ENCODE data around the gene ADAM15. TPM values are rescaled to one million over a fixed set of nuclear protein-coding genes. Genes with fewer than 3 reads are reported as not detected.
A peak's percentile ranks its signal among the peaks of the same experiment; 100 is the strongest.

The ADAM15 gene
- total and polyA plus RNA-seq, 2 of the 8 experiments (the other 6 are each of a cell fraction or from before 2014, with no cell fraction given), result 32.9 to 37.6 TPM

- no peak overlapping the region; the same call in 1 of the 2 replicates for H4K8ac ChIP-seq (ENCODE audit: extremely low read depth, insufficient read depth, low read length)
- DNase-seq (ENCODE audit: low read depth in 1 of 2, low spot score in 2 of 2) (peak in 1 of 2 experiments; percentile 85), FAIRE-seq (no peak)
- no peak overlapping the region for H3K4ac ChIP-seq (replicated peaks; ENCODE audit: insufficient read length, low read depth, low read length)
- no peaks in the 10 kb centered on the region for H3K79me1 ChIP-seq (ENCODE audit: low read depth, low read length)
- WGBS, 2 experiments (ENCODE audit: extremely low coverage in 1 of 2, insufficient coverage in 1 of 2, insufficient read length in 1 of 2, insufficient replicate concordance in 2 of 2, low coverage in 1 of 2, low lambda C conversion rate in 2 of 2, missing lambda C conversion rate in 1 of 2), result 5% methylated on average over 47 of the region's 61 CpGs; no CpG with 5 or more reads in 1 of the 2 experiments
- peak overlapping the region; percentile 61; the same call in 1 of the 2 replicates for H2BK15ac ChIP-seq (ENCODE audit: low read length)
- 0 out of 2 replicates have a peak overlapping the region, but pooled peaks have one; percentile 90 for H2AK5ac ChIP-seq (ENCODE audit: low read depth, low read length)
- H2BK20ac ChIP-seq (ENCODE audit: low read length), result no peak overlapping the region
- no peak overlapping the region for H3K27ac ChIP-seq (ENCODE audit: low read depth, low read length)
- ChIA-PET CTCF (ENCODE audit: partially characterized antibody) (interaction anchor here (0.7 to 33.9 kb wide), 11 partner anchors 9 to 208 kb away, joined by 3 to 907 read pairs (median 6); partner anchors contain the start of genes ADAM15, EFNA1, EFNA3 and EFNA4), POLR2A (ENCODE audit: partially characterized antibody) (interaction anchor here (0.6 to 3.2 kb wide), 17 partner anchors 8 to 480 kb away, joined by 3 to 21 read pairs (median 3); partner anchors contain the start of genes EFNA3, EFNA4, PBXIP1 and SHC1)
- H4K5ac ChIP-seq (ENCODE audit: insufficient read length, low read depth, low read length), result no peak overlapping the region
- H3K56ac ChIP-seq (replicated peaks; ENCODE audit: insufficient read length, low read depth, low read length), result no peak overlapping the region
- peak overlapping the region; percentile 51; the same call in 1 of the 2 replicates for H3K18ac ChIP-seq (ENCODE audit: extremely low read depth, low read length)
- H3K9ac ChIP-seq (replicated peaks in 1 of 4; ENCODE audit: extremely low read depth in 1 of 4, low read depth in 3 of 4, low read length in 3 of 4), result peak overlapping the region in 3 of 4 experiments; percentile 13 to 57 (median 30); a peak in 6 of 7 replicates
- no peak overlapping the region; the same call in 1 of the 2 replicates for H2AFZ ChIP-seq (ENCODE audit: low read length)
- peak overlapping the region; percentile 42 to 64 (median 57) for H3K4me3 ChIP-seq (ENCODE audit: extremely low read depth in 1 of 4, insufficient read depth in 2 of 4, low read depth in 3 of 4, low read length in 4 of 4)
- no peaks in the 10 kb centered on the region for H3K9me3 ChIP-seq (ENCODE audit: insufficient read depth in 2 of 2, low read depth in 1 of 2, low read length in 1 of 2)
- H2BK12ac ChIP-seq (ENCODE audit: low read depth, low read length), result 0 out of 2 replicates have a peak overlapping the region, but pooled peaks have one; percentile 60
- H3K14ac ChIP-seq (ENCODE audit: insufficient read length), result no peak overlapping the region
- H2BK5ac ChIP-seq (ENCODE audit: low read depth, low read length), result peak overlapping the region; percentile 60; the same call in 1 of the 2 replicates
- H3K36me3 ChIP-seq (ENCODE audit: control insufficient read depth in 2 of 4, insufficient read depth in 4 of 4, low read length in 3 of 4), result peaks cover 0 to 12% (median 4%) of the 10 kb centered on the region in 4 experiments; a peak in 5 of 8 replicates
- H3K4me1 ChIP-seq (replicated peaks in 1 of 4; ENCODE audit: control insufficient read depth in 3 of 4, insufficient read depth in 4 of 4, low read length in 3 of 4), result peaks cover 4 to 33% (median 21%) of the 10 kb centered on the region in 4 experiments
- H2BK120ac ChIP-seq (replicated peaks; ENCODE audit: low read depth, low read length), result no peak overlapping the region
- peaks cover 0 to 5% of the 10 kb centered on the region in 2 experiments; a peak in 1 of 4 replicates for H3K79me2 ChIP-seq (ENCODE audit: control insufficient read depth in 1 of 2, insufficient read depth in 2 of 2, low read length in 2 of 2)
- peaks cover 12 to 19% of the 10 kb centered on the region in 2 experiments for H4K20me1 ChIP-seq (replicated peaks in 1 of 2; ENCODE audit: control insufficient read depth in 1 of 2, insufficient read depth in 2 of 2, low read length in 2 of 2)
- H4K91ac ChIP-seq (replicated peaks; ENCODE audit: insufficient read length, low read length), result no peak overlapping the region
- H3K4me2 ChIP-seq (ENCODE audit: insufficient read depth in 1 of 2, low read depth in 2 of 2, low read length in 2 of 2), result peak overlapping the region; percentile 97 to 99
- peaks cover 0 to 7% (median 1%) of the 10 kb centered on the region in 4 experiments; a peak in 3 of 7 replicates for H3K27me3 ChIP-seq (replicated peaks in 1 of 4; ENCODE audit: control insufficient read depth in 3 of 4, extremely low read depth in 1 of 4, insufficient read depth in 3 of 4, low read length in 3 of 4)
- peaks cover 11% of the 10 kb centered on the region for H3K23me2 ChIP-seq (ENCODE audit: low read depth, low read length)
- no peak overlapping the region for H3K23ac ChIP-seq (ENCODE audit: insufficient read length)
- TF ChIP-seq, protein P1, sequence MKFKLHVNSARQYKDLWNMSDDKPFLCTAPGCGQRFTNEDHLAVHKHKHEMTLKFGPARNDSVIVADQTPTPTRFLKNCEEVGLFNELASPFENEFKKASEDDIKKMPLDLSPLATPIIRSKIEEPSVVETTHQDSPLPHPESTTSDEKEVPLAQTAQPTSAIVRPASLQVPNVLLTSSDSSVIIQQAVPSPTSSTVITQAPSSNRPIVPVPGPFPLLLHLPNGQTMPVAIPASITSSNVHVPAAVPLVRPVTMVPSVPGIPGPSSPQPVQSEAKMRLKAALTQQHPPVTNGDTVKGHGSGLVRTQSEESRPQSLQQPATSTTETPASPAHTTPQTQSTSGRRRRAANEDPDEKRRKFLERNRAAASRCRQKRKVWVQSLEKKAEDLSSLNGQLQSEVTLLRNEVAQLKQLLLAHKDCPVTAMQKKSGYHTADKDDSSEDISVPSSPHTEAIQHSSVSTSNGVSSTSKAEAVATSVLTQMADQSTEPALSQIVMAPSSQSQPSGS (IDR thresholded peaks at IDR 0.05; ENCODE audit: low read length), result no peak
- TF ChIP-seq MAFK (IDR thresholded peaks at IDR 0.05; ENCODE audit: low read depth, low read length) (no peak), NRF1 (IDR thresholded peaks at IDR 0.05; ENCODE audit: low read depth, low read length) (no peak), YY1 (IDR thresholded peaks at IDR 0.05; ENCODE audit: low read depth, low read length) (no peak), RBBP5 (IDR thresholded peaks at IDR 0.05; ENCODE audit: borderline replicate concordance, low read depth, low read length) (0 out of 2 replicates have a peak, but pooled peaks have one; percentile 65), CBX5 (IDR thresholded peaks at IDR 0.05; ENCODE audit: low read depth, low read length) (no peak), CHD2 (IDR thresholded peaks at IDR 0.05; ENCODE audit: low read length) (no peak), POLR2A (IDR thresholded peaks at IDR 0.05; ENCODE audit: control extremely low read depth in 1 of 2, low read depth in 2 of 2, low read length in 2 of 2) (no peak; a peak in 1 of 3 replicates), CREB1 (IDR thresholded peaks at IDR 0.05) (peak; percentile 78)
Observed at GRCh38 chr1:155070721-155071569, 19.8 kb downstream of the ADAM15 start.

Measured in H1 (cell line).